Hepatocyte (in vitro differentiated cells): Measurements from ENCODE around the gene RNF125. TPM values are rescaled to one million over a fixed set of nuclear protein-coding genes. Genes with fewer than 3 reads are reported as not detected.

Experiments used
- DNase-seq: peaks from one replicate; pipeline ENCODE4 v3.0.0-alpha.2; 2016; ENCODE audit warnings: low spot score
- H2AFZ ChIP-seq: fragments of 200-600 bp; sonication (generic); 2 replicates; pipeline ENCODE4 v1.6.0; 2016; ENCODE audit warnings: antibody characterized with exemption, mild to moderate bottlenecking
- H3K27ac ChIP-seq: fragments of 200-600 bp; sonication (generic); 2 replicates; pipeline ENCODE4 v1.5.1; 2016; ENCODE audit warnings: mild to moderate bottlenecking
- H3K27me3 ChIP-seq: fragments of 200-600 bp; sonication (generic); 2 replicates; pipeline ENCODE4 v1.6.1; 2016
- H3K36me3 ChIP-seq: fragments of 200-600 bp; sonication (generic); replicated peaks from 2 replicates; pipeline ENCODE4 v1.5.1; 2016; ENCODE audit warnings: low read depth; ENCODE audit not compliant: insufficient read depth
- H3K4me1 ChIP-seq: fragments of 200-600 bp; sonication (generic); 2 replicates; pipeline ENCODE4 v1.5.1; 2016; ENCODE audit warnings: mild to moderate bottlenecking, moderate library complexity; ENCODE audit not compliant: insufficient read depth
- H3K4me2 ChIP-seq: fragments of 200-600 bp; sonication (generic); 2 replicates; pipeline ENCODE4 v1.6.0; 2016
- H3K4me3 ChIP-seq: fragments of 200-600 bp; sonication (generic); 2 replicates; pipeline ENCODE4 v1.5.1; 2016; ENCODE audit warnings: mild to moderate bottlenecking
- H3K79me2 ChIP-seq: fragments of 200-600 bp; sonication (generic); 2 replicates; pipeline ENCODE4 v1.6.0; 2017; ENCODE audit warnings: mild to moderate bottlenecking
- H3K9me2 ChIP-seq: fragments of 200-600 bp; sonication (generic); replicated peaks from 2 replicates; pipeline ENCODE4 v1.6.0; 2017; ENCODE audit warnings: mild to moderate bottlenecking; ENCODE audit not compliant: insufficient read depth
- H3K9me3 ChIP-seq: fragments of 200-600 bp; sonication (generic); 2 replicates; pipeline ENCODE4 v1.5.1; 2016; ENCODE audit warnings: low read depth, mild to moderate bottlenecking
- H4K20me1 ChIP-seq: fragments of 200-600 bp; sonication (generic); 2 replicates; pipeline ENCODE4 v1.6.0; 2016; ENCODE audit warnings: mild to moderate bottlenecking; ENCODE audit not compliant: insufficient read depth, poor library complexity, severe bottlenecking
- EZH2 ChIP-seq: fragments of 200-600 bp; sonication (generic); IDR thresholded peaks from 2 replicates; pipeline ENCODE4 v1.6.1; 2016; ENCODE audit warnings: antibody characterized with exemption, mild to moderate bottlenecking, borderline replicate concordance
- EZH2phosphoT487 ChIP-seq: fragments of 200-600 bp; sonication (generic); IDR thresholded peaks from one replicate; pipeline ENCODE4 v1.6.1; 2018; ENCODE audit warnings: antibody characterized with exemption, mild to moderate bottlenecking, low read depth, moderate library complexity; ENCODE audit not compliant: unreplicated experiment, severe bottlenecking
- WGBS: methylation state at CpG from one replicate; pipeline ENCODE4 v1.1.6; 2016; ENCODE audit warnings: low lambda C conversion rate; ENCODE audit errors: missing lambda C conversion rate; 5-methylcytosine and 5-hydroxymethylcytosine counted together
- polyA plus RNA-seq: library from polyadenylated mRNA; unstranded; fragments of >200 nt; fragmentation: Nextera tagmentation; extraction: Ambion mirVana; gene quantifications from 2 replicates; pipeline ENCODE4 v1.2.1, GENCODE V29; 2016
- total RNA-seq: library from RNA; depleted of rRNA; stranded (reverse); fragments of >200 nt; gene quantifications from 2 replicates; pipeline ENCODE4 v1.2.3, GENCODE V29; 2014
- TF ChIP-seq, protein P1 (sequence below): fragments of 200-600 bp; sonication (generic); IDR thresholded peaks from 2 replicates; pipeline ENCODE4 v1.5.1; 2016; ENCODE audit warnings: antibody characterized with exemption, mild to moderate bottlenecking; ENCODE audit not compliant: poor library complexity

The RNF125 gene
- total and polyA plus RNA-seq, 2 experiments from 2014 or later = 0.64 to 1.1 TPM

DNA sequence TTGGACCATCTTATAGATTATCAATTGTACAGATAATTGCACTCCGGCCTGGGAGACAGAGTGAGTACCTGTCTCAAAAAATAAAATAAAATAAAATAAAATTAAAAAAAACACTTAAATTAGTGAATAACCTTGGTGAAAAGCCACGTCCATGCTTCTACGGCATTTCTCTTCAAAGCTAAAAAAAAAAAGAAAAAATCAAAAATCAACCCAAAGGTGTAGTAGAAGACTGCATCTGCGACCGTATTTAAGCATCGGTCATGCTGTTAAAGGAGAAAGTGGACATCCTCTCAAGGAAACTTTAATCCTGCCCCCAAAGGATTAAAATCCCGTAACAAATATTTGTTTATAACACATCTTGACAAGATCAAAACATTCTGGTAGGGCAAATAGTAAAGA is 72.7 kb downstream of the RNF125 start:
- no peaks in the 10 kb centered on the region for H3K36me3 ChIP-seq
- WGBS = 51% methylated on average over 7 of the region's 7 CpGs

DNA sequence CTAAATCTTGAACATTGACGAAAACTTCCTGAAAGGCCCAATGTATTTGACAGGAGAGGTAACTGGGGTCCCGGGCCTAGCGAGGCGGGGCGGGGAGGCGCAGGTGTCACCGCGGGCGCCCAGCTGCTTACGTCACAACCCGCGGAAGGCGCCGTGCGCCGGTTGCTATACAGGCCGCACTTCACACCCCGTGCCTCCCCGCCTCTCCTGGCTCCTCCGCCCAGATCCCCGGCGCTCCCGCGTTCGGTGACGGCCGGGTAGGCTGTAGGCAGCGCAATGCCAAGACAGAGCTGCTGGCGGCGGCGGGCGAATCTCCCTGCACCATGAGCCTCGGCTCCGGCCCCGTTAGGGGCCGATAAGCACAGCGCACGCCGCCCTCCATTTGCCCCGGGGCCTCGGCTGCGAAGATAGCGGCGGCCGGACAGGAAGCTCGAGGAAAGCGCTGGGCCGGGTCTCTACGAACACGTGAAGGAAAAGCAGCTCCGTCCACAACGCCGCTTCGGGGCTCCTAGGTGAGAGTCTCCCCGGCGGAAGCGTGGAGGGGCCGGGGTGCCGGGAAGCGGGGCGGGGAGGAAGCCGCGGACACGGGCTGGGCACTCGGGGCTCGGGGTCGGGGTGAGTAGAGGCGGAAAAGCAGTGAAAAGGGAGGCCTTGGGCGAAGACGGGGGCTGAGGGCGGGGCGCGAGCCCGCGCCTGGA is 73.2 kb downstream of the RNF125 start, which contains the start of gene RNF138:
Gene RNF138 (plus strand): TSS at position 151 of the 698 bp plus-strand sequence. CDS start 903 bp downstream, outside the sequence.
- H3K27me3 ChIP-seq = no peaks in the 10 kb centered on the region
- H2AFZ ChIP-seq = peak within 1 kb of the TSS; percentile 86
- H3K9me2 ChIP-seq = no peaks in the 10 kb centered on the region
- no peaks in the 10 kb centered on the region for H3K36me3 ChIP-seq
- H3K4me2 ChIP-seq = peak within 1 kb of the TSS; percentile 87
- DNase-seq = peak; percentile 94
- peaks cover 39% of the 10 kb centered on the region for H3K79me2 ChIP-seq
- H3K4me1 ChIP-seq = no peaks in the 10 kb centered on the region
- no peak for TF ChIP-seq EZH2
- TF ChIP-seq, protein P1, sequence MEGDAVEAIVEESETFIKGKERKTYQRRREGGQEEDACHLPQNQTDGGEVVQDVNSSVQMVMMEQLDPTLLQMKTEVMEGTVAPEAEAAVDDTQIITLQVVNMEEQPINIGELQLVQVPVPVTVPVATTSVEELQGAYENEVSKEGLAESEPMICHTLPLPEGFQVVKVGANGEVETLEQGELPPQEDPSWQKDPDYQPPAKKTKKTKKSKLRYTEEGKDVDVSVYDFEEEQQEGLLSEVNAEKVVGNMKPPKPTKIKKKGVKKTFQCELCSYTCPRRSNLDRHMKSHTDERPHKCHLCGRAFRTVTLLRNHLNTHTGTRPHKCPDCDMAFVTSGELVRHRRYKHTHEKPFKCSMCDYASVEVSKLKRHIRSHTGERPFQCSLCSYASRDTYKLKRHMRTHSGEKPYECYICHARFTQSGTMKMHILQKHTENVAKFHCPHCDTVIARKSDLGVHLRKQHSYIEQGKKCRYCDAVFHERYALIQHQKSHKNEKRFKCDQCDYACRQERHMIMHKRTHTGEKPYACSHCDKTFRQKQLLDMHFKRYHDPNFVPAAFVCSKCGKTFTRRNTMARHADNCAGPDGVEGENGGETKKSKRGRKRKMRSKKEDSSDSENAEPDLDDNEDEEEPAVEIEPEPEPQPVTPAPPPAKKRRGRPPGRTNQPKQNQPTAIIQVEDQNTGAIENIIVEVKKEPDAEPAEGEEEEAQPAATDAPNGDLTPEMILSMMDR = no peak
- TF ChIP-seq EZH2phosphoT487 = no peak
- no peaks in the 10 kb centered on the region for H3K9me3 ChIP-seq
- H3K4me3 ChIP-seq = peak within 1 kb of the TSS; percentile 79
- H4K20me1 ChIP-seq = peaks cover 17% of the 10 kb centered on the region
- peak within 1 kb of the TSS; percentile 100 for H3K27ac ChIP-seq
- under 1% methylated on average over 51 of the region's 75 CpGs for WGBS

More for the DNA sequence above, 72.7 kb downstream of the RNF125 start:
- Histone ChIP-seq H4K20me1 (peaks cover 14% of the 10 kb centered on the region), H3K79me2 (peaks cover 33% of the 10 kb centered on the region), H3K9me2 (no peaks in the 10 kb centered on the region), H3K4me1 (no peaks in the 10 kb centered on the region), H3K9me3 (no peaks in the 10 kb centered on the region), H2AFZ (peak overlapping the region; percentile 78), H3K27ac (peak overlapping the region; percentile 100), H3K4me3 (peak overlapping the region; percentile 70), H3K4me2 (peak overlapping the region; percentile 87), H3K27me3 (no peaks in the 10 kb centered on the region)
- no peak for DNase-seq
- TF ChIP-seq EZH2phosphoT487 = no peak
- TF ChIP-seq EZH2 = no peak
- TF ChIP-seq, protein P1 = no peak

GRCh38 chr18:32092422-32093101 is 73.9 kb downstream of the RNF125 start:
- Histone ChIP-seq H3K9me2 (no peaks in the 10 kb centered on the region), H3K79me2 (peaks cover 46% of the 10 kb centered on the region), H2AFZ (peak overlapping the region; percentile 86), H3K9me3 (no peaks in the 10 kb centered on the region), H3K4me3 (peak overlapping the region; percentile 79), H4K20me1 (peaks cover 24% of the 10 kb centered on the region), H3K27ac (peak overlapping the region; percentile 100), H3K36me3 (no peaks in the 10 kb centered on the region), H3K4me2 (peak overlapping the region; percentile 87), H3K27me3 (no peaks in the 10 kb centered on the region), H3K4me1 (no peaks in the 10 kb centered on the region)
- 2% methylated on average over 34 of the region's 77 CpGs for WGBS
- peak; percentile 99 for DNase-seq
- TF ChIP-seq, protein P1 = no peak
- TF ChIP-seq EZH2phosphoT487 = no peak
- no peak for TF ChIP-seq EZH2
